Upper lobe of left lung (tissue), 6 donors: Measurements from ENCODE around the gene MAN2A2. TPM values are rescaled to one million over a fixed set of nuclear protein-coding genes. Genes with fewer than 3 reads are reported as not detected.
A peak's percentile ranks its signal among the peaks of the same experiment; 100 is the strongest.

Source experiments
- ATAC-seq, 2 donors: fragments of 200-7000 bp; cut with Tn5 transposase; one replicate each; pipeline ENCODE4 v1.9.1; 2022; ENCODE audit warnings: mild to moderate bottlenecking in 2 of 2, moderate library complexity in 2 of 2; ENCODE audit not compliant: low FRiP score in 2 of 2
- DNase-seq, 2 donors: peaks; one replicate each; pipeline ENCODE4 v3.0.0-alpha.2; 2019 to 2020
- H3K27ac ChIP-seq, 4 donors: fragments of 200-600 bp; sonication (generic); one replicate each; pipeline ENCODE4 v1.5.1; 2016 to 2019
- H3K27me3 ChIP-seq, 4 donors: fragments of 200-600 bp; sonication (generic); one replicate each; pipeline ENCODE4 v1.5.1; 2017 to 2019
- H3K36me3 ChIP-seq, 4 donors: fragments of 200-600 bp; sonication (generic); one replicate each; pipeline ENCODE4 v1.5.1; 2016 to 2019
- H3K4me1 ChIP-seq, 4 donors: fragments of 200-600 bp; sonication (generic); one replicate each; pipeline ENCODE4 v1.5.1; 2018 to 2019
- H3K4me3 ChIP-seq, 4 donors: fragments of 200-600 bp; sonication (generic); one replicate each; pipeline ENCODE4 v1.5.1; 2017 to 2019; ENCODE audit warnings: mild to moderate bottlenecking in 2 of 4, moderate library complexity in 1 of 4
- H3K9me3 ChIP-seq, 4 donors: fragments of 200-600 bp; sonication (generic); one replicate each; pipeline ENCODE4 v1.5.1; 2018 to 2019
- EP300 ChIP-seq, 4 donors: sonication (generic); formaldehyde crosslinking; IDR thresholded peaks; one replicate each; pipeline ENCODE4 v1.5.1; 2017; ENCODE audit warnings: antibody characterized with exemption in 4 of 4, control low read depth in 2 of 4
- POLR2A ChIP-seq, 4 donors: fragments of 450-650 bp; IDR thresholded peaks; one replicate each; pipeline ENCODE4 v1.5.1; 2016 to 2017; ENCODE audit warnings: antibody characterized with exemption in 4 of 4, mild to moderate bottlenecking in 2 of 4
- POLR2AphosphoS5 ChIP-seq, 2 donors: sonication (generic); formaldehyde crosslinking; IDR thresholded peaks; one replicate each; pipeline ENCODE4 v1.5.1; 2017; ENCODE audit warnings: antibody characterized with exemption in 2 of 2
- WGBS, 2 donors: methylation state at CpG; one replicate each; pipeline ENCODE4 v1.1.5; 2017 to 2018; 5-methylcytosine and 5-hydroxymethylcytosine counted together
- total RNA-seq, 6 donors: library from RNA; depleted of rRNA in 4 of 6; stranded (reverse); fragments of >200 nt in 4 of 6; gene quantifications; one replicate each; pipeline versions ENCODE4 v1.1.0 to v1.2.1, GENCODE V29; 2016 to 2021
- TF ChIP-seq, protein P1 (sequence below), 6 experiments: fragments of 450-650 bp in 4 of 6; fragments of 200-600 bp in 2 of 6; sonication (generic) in 2 of 6; IDR thresholded peaks; one replicate each; pipeline ENCODE4 v1.5.1; 2016 to 2019; ENCODE audit warnings: antibody characterized with exemption in 6 of 6
- donor health status: DM: no; HTN: no; CAD: no; lungs with moderate emphysema.
- donor health status: DM: no; HTN: yes; CAD: no; lungs with severe emphysema.

The MAN2A2 gene
- total RNA-seq, 6 donors from 2014 or later: 36.8 to 219 (median 90.1) TPM

- TF ChIP-seq, protein P1, sequence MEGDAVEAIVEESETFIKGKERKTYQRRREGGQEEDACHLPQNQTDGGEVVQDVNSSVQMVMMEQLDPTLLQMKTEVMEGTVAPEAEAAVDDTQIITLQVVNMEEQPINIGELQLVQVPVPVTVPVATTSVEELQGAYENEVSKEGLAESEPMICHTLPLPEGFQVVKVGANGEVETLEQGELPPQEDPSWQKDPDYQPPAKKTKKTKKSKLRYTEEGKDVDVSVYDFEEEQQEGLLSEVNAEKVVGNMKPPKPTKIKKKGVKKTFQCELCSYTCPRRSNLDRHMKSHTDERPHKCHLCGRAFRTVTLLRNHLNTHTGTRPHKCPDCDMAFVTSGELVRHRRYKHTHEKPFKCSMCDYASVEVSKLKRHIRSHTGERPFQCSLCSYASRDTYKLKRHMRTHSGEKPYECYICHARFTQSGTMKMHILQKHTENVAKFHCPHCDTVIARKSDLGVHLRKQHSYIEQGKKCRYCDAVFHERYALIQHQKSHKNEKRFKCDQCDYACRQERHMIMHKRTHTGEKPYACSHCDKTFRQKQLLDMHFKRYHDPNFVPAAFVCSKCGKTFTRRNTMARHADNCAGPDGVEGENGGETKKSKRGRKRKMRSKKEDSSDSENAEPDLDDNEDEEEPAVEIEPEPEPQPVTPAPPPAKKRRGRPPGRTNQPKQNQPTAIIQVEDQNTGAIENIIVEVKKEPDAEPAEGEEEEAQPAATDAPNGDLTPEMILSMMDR (IDR thresholded peaks at IDR 0.05): no peak
- TF ChIP-seq EP300 (IDR thresholded peaks at IDR 0.05) (no peak), POLR2AphosphoS5 (IDR thresholded peaks at IDR 0.05) (no peak), POLR2A (IDR thresholded peaks at IDR 0.05) (no peak)
- Histone ChIP-seq H3K27me3 (no peaks in the 10 kb centered on the region), H3K4me1 (peaks cover 19 to 29% (median 24%) of the 10 kb centered on the region in 4 donors), H3K9me3 (no peaks in the 10 kb centered on the region), H3K36me3 (peaks cover 42 to 70% (median 68%) of the 10 kb centered on the region in 4 donors), H3K4me3 (no peak overlapping the region), H3K27ac (no peak overlapping the region)
- peak in 1 of 2 donors; percentile 44 for DNase-seq
- no peak for ATAC-seq
- 83% methylated on average over 2 to 14 of the region's 14 CpGs for WGBS, 2 donors
Observed at GRCh38 chr15:90877315-90877714, 25.8 kb upstream of the MAN2A2 start.

- peaks cover 42 to 73% (median 70%) of the 10 kb centered on the region in 4 donors for H3K36me3 ChIP-seq
- TF ChIP-seq POLR2AphosphoS5 (IDR thresholded peaks at IDR 0.05): no peak
- TF ChIP-seq EP300 (IDR thresholded peaks at IDR 0.05): no peak
- TF ChIP-seq POLR2A (IDR thresholded peaks at IDR 0.05): no peak
- H3K27me3 ChIP-seq: no peaks in the 10 kb centered on the region
- no peak for ATAC-seq
- no peak overlapping the region for H3K27ac ChIP-seq
- peak in 1 of 2 donors; percentile 73 for DNase-seq
- no peak overlapping the region for H3K4me3 ChIP-seq
- no peaks in the 10 kb centered on the region for H3K9me3 ChIP-seq
- 92 to 96% methylated on average over 8 of the region's 14 CpGs for WGBS, 2 donors
- peaks cover 17 to 26% (median 21%) of the 10 kb centered on the region in 4 donors for H3K4me1 ChIP-seq
Observed at GRCh38 chr15:90877996-90878395, 25.1 kb upstream of the MAN2A2 start.

- Histone ChIP-seq H3K27me3 (no peaks in the 10 kb centered on the region), H3K27ac (no peak overlapping the region), H3K9me3 (no peaks in the 10 kb centered on the region), H3K36me3 (peaks cover 42 to 73% (median 70%) of the 10 kb centered on the region in 4 donors), H3K4me3 (no peak overlapping the region), H3K4me1 (peaks cover 17 to 26% (median 21%) of the 10 kb centered on the region in 4 donors)
- ATAC-seq (no peak), DNase-seq (peak in 1 of 2 donors; percentile 70)
- TF ChIP-seq POLR2AphosphoS5 (IDR thresholded peaks at IDR 0.05): no peak
- TF ChIP-seq, protein P1 (IDR thresholded peaks at IDR 0.05): no peak
- no peak for TF ChIP-seq POLR2A (IDR thresholded peaks at IDR 0.05)
- WGBS, 2 donors: 94% methylated on average over 6 to 15 of the region's 15 CpGs
Observed at GRCh38 chr15:90878660-90879059, 24.4 kb upstream of the MAN2A2 start.

DNA sequence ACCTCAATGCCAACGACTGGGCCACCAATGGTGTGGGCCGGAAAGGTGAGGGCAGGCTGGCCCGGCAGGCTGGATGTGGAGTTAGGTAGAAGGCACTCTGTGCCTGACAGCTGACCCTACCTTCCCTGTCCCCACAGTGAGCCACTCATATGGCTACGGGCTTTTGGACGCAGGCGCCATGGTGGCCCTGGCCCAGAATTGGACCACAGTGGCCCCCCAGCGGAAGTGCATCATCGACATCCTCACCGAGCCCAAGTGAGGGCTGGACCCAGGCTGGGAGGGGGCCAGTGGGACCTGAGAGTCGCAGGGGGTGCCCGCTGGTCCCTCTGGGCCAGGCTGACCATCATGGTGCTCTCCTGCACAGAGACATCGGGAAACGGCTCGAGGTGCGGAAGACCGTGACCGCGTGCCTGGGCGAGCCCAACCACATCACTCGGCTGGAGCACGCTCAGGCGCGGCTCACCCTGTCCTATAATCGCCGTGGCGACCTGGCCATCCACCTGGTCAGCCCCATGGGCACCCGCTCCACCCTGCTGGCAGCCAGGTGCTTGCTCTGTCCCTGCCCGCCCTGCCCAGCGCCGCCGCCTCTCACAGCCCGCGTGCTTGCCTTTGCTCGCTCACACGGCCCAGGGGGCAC, 23.3 kb upstream of the MAN2A2 start:
- Histone ChIP-seq H3K4me1 (peaks cover 11 to 24% (median 18%) of the 10 kb centered on the region in 4 donors), H3K9me3 (no peaks in the 10 kb centered on the region), H3K4me3 (no peak overlapping the region), H3K27ac (no peak overlapping the region), H3K36me3 (peaks cover 42 to 73% (median 70%) of the 10 kb centered on the region in 4 donors), H3K27me3 (no peaks in the 10 kb centered on the region)
- TF ChIP-seq, protein P1 (IDR thresholded peaks at IDR 0.05): no peak
- TF ChIP-seq POLR2A (IDR thresholded peaks at IDR 0.05) (no peak), POLR2AphosphoS5 (IDR thresholded peaks at IDR 0.05) (no peak), EP300 (IDR thresholded peaks at IDR 0.05) (no peak)
- WGBS, 2 donors: 88 to 97% methylated on average over 4 to 24 of the region's 35 CpGs
- ATAC-seq: no peak
- peak in 1 of 2 donors; percentile 84 for DNase-seq

- DNase-seq: no peak
- Histone ChIP-seq H3K27ac (no peak overlapping the region), H3K27me3 (no peaks in the 10 kb centered on the region), H3K4me3 (no peak overlapping the region), H3K9me3 (no peaks in the 10 kb centered on the region), H3K36me3 (peaks cover 42 to 71% (median 69%) of the 10 kb centered on the region in 4 donors), H3K4me1 (peaks cover 16 to 28% (median 25%) of the 10 kb centered on the region in 4 donors)
- TF ChIP-seq POLR2AphosphoS5 (IDR thresholded peaks at IDR 0.05) (no peak), EP300 (IDR thresholded peaks at IDR 0.05) (no peak), POLR2A (IDR thresholded peaks at IDR 0.05) (no peak)
- TF ChIP-seq, protein P1 (IDR thresholded peaks at IDR 0.05): no peak
- WGBS, 2 donors: 90 to 93% methylated on average over 5 to 16 of the region's 16 CpGs
- no peak for ATAC-seq
Observed at GRCh38 chr15:90880381-90881145, 22.5 kb upstream of the MAN2A2 start.
